Measurements from ENCODE around the gene CARMIL1.
"Not testable (repeated sequence)": the region's sequence is repeated elsewhere in the genome, so short reads cannot be mapped to it uniquely, and the experiment has no call there.

Gene CARMIL1

GRCh38 chr6:25375125-25375524 is 96.0 kb downstream of the CARMIL1 start:
- DNase-seq = no peak

- no peak for DNase-seq
Observed at GRCh38 chr6:25377664-25378063, 98.5 kb downstream of the CARMIL1 start.

GRCh38 chr6:25381077-25381476 is 101.9 kb downstream of the CARMIL1 start:
- DNase-seq = no peak

- not testable (repeated sequence) for DNase-seq
Observed at GRCh38 chr6:25382476-25382875, 103.3 kb downstream of the CARMIL1 start.

- no peak for DNase-seq
Observed at GRCh38 chr6:25384234-25384633, 105.1 kb downstream of the CARMIL1 start.

GRCh38 chr6:25384967-25385366 is 105.8 kb downstream of the CARMIL1 start:
- DNase-seq = no peak

GRCh38 chr6:25387483-25387882 is 108.3 kb downstream of the CARMIL1 start:
- DNase-seq = no peak

GRCh38 chr6:25387911-25388310 is 108.7 kb downstream of the CARMIL1 start:
- no peak for DNase-seq

- no peak for DNase-seq
Observed at GRCh38 chr6:25388776-25389175, 109.6 kb downstream of the CARMIL1 start.

- no peak for DNase-seq
Observed at GRCh38 chr6:25389471-25389870, 110.3 kb downstream of the CARMIL1 start.

- DNase-seq = no peak
Observed at GRCh38 chr6:25392372-25392771, 113.2 kb downstream of the CARMIL1 start.

GRCh38 chr6:25395731-25396130 is 116.6 kb downstream of the CARMIL1 start:
- no peak for DNase-seq

- no peak for DNase-seq
Observed at GRCh38 chr6:25397406-25397805, 118.2 kb downstream of the CARMIL1 start.

- DNase-seq = no peak
Observed at GRCh38 chr6:25399885-25400284, 120.7 kb downstream of the CARMIL1 start.

GRCh38 chr6:25401711-25402110 is 122.5 kb downstream of the CARMIL1 start:
- DNase-seq = no peak

- DNase-seq = no peak
Observed at GRCh38 chr6:25402125-25402524, 123.0 kb downstream of the CARMIL1 start.

GRCh38 chr6:25403150-25403549 is 124.0 kb downstream of the CARMIL1 start:
- no peak for DNase-seq

GRCh38 chr6:25404091-25404490 is 124.9 kb downstream of the CARMIL1 start:
- DNase-seq = no peak

- peak; percentile 42 for DNase-seq
Observed at GRCh38 chr6:25404693-25405169, 125.6 kb downstream of the CARMIL1 start.

- DNase-seq = no peak
Observed at GRCh38 chr6:25405442-25405841, 126.3 kb downstream of the CARMIL1 start.

GRCh38 chr6:25407431-25407830 is 128.3 kb downstream of the CARMIL1 start:
- no peak for DNase-seq

GRCh38 chr6:25410102-25410501 is 130.9 kb downstream of the CARMIL1 start:
- DNase-seq = peak; percentile 17

GRCh38 chr6:25411316-25411950 is 132.3 kb downstream of the CARMIL1 start:
- no peak for DNase-seq

GRCh38 chr6:25413207-25413905 is 134.2 kb downstream of the CARMIL1 start:
- no peak for DNase-seq

GRCh38 chr6:25414168-25414567 is 135.0 kb downstream of the CARMIL1 start:
- DNase-seq = no peak
